Spleen (tissue), 11 donors: Measurements from ENCODE around the gene PMEL. TPM values are rescaled to one million over a fixed set of nuclear protein-coding genes. Genes with fewer than 3 reads are reported as not detected.

Experiments
- DNase-seq: peaks from one replicate; pipeline ENCODE4 v3.0.0-alpha.2; 2020
- H3K27ac ChIP-seq, 8 donors: fragments of 200-600 bp; sonication (generic) in 7 of 8; 1 replicate in 4 of 8; 2 replicates in 4 of 8; pipeline versions ENCODE4 v1.5.0 to v1.8.0; 2016 to 2021; ENCODE audit warnings: inconsistent platforms in 4 of 8, mild to moderate bottlenecking in 4 of 8, moderate library complexity in 1 of 8
- H3K27me3 ChIP-seq, 7 donors: fragments of 200-600 bp; sonication (generic) in 6 of 7; replicated peaks in 1 of 7; 1 replicate in 4 of 7; 2 replicates in 3 of 7; pipeline versions ENCODE4 v1.5.0 to v1.8.0; 2016 to 2021; ENCODE audit warnings: inconsistent platforms in 3 of 7, mild to moderate bottlenecking in 1 of 7
- H3K36me3 ChIP-seq, 6 donors: fragments of 200-600 bp; sonication (generic) in 5 of 6; 1 replicate in 4 of 6; 2 replicates in 2 of 6; pipeline versions ENCODE4 v1.5.0 to v1.8.0; 2016 to 2021; ENCODE audit warnings: inconsistent platforms in 2 of 6
- H3K4me1 ChIP-seq, 6 donors: fragments of 200-600 bp; sonication (generic) in 5 of 6; 1 replicate in 3 of 6; 2 replicates in 3 of 6; pipeline versions ENCODE4 v1.5.0 to v1.8.0; 2016 to 2021; ENCODE audit warnings: inconsistent platforms in 3 of 6
- H3K4me3 ChIP-seq, 8 donors: fragments of 200-600 bp; sonication (generic) in 7 of 8; 1 replicate in 4 of 8; 2 replicates in 4 of 8; pipeline versions ENCODE4 v1.5.0 to v1.8.0; 2016 to 2021; ENCODE audit warnings: inconsistent platforms in 4 of 8, mild to moderate bottlenecking in 4 of 8, moderate library complexity in 2 of 8
- H3K9me3 ChIP-seq, 8 donors: fragments of 200-600 bp; sonication (generic) in 7 of 8; 1 replicate in 4 of 8; 2 replicates in 4 of 8; pipeline versions ENCODE4 v1.5.0 to v1.8.0; 2016 to 2021; ENCODE audit warnings: inconsistent platforms in 4 of 8
- CTCF ChIP-seq, 11 experiments: fragments of 200-600 bp in 7 of 11; fragments of 450-650 bp in 4 of 11; sonication (generic) in 4 of 11; IDR thresholded peaks in 8 of 11; conservative IDR thresholded peaks in 3 of 11; 1 replicate in 7 of 11; 2 replicates in 4 of 11; pipeline versions ENCODE4 v1.4.0 to v1.8.0; 2016 to 2021; ENCODE audit warnings: antibody characterized with exemption in 11 of 11, inconsistent platforms in 4 of 11, mild to moderate bottlenecking in 1 of 11
- POLR2A ChIP-seq, 3 donors: fragments of 450-650 bp; IDR thresholded peaks; one replicate each; pipeline ENCODE4 v1.5.1; 2017; ENCODE audit warnings: antibody characterized with exemption in 3 of 3, mild to moderate bottlenecking in 1 of 3
- POLR2AphosphoS5 ChIP-seq, 3 donors: sonication (generic); formaldehyde crosslinking; IDR thresholded peaks; one replicate each; pipeline ENCODE4 v1.5.1; 2017; ENCODE audit warnings: antibody characterized with exemption in 3 of 3
- WGBS, 5 donors: extraction: QIAGEN DNeasy Blood & Tissue Kit in 3 of 5; methylation state at CpG; one replicate each; pipeline versions ENCODE4 v1.1.5 to v1.1.7; 2013 to 2018; 5-methylcytosine and 5-hydroxymethylcytosine counted together
- intact Hi-C: fragments of 100-400 bp; cut with DNase I; formaldehyde crosslinking; loops from one replicate; pipeline ENCODE4 v1.15.0; 2023; ENCODE audit warnings: low total_unique reads
- polyA plus RNA-seq, 3 donors: library from polyadenylated mRNA; stranded (reverse); fragments of 200-250 nt; gene quantifications; one replicate each; pipeline ENCODE4 v1.2.1, GENCODE V29; 2013
- total RNA-seq, 7 donors: library from RNA; depleted of rRNA in 3 of 7; stranded (reverse); fragments of >200 nt in 3 of 7; fragmentation: NEBNext Ultra II Directional in 4 of 7; extraction: Animal tissue kit (Norgen Biotek cat#: 25700) in 4 of 7; gene quantifications; one replicate each; pipeline versions ENCODE4 v1.1.0 to v1.2.1, GENCODE V29; 2016 to 2021
- donor health status: healthy with polysubstance abuse.
- donor health status: DM: no; HTN: no; CAD: no; lungs with moderate emphysema.
- donor health status: DM: no; HTN: no; CAD: no.
- donor health status: Bipolar disorder and iron deficiency.
- donor health status: healthy.
- donor health status: DM: no; HTN: no; CAD: no.
- donor health status: DM: yes; HTN: yes; CAD: no.

Gene PMEL
- total and polyA plus RNA-seq, 10 donors: 0.15 to 1.6 (median 0.74) TPM

DNA sequence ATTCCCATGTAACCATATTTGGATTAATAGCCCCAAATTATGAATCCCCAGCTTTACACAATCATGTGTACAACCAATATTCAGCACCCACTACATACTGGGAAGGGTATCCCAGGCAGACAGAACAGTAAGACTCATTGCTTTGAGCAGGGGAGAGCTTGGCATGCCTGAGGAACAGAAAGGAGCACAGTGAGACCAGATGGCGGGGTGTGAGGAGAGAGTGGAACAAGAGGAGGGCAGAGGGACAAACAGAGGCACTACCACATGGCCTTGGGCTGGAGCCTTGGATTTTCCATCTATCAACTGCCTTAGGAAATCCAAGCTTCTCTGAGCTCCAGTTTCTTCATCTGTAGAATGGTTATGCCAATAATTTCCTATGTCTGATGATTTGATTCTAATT, 31.1 kb downstream of the PMEL start:
- no peaks in the 10 kb centered on the region for H3K9me3 ChIP-seq
- intact Hi-C loops: no loop called here
- 86 to 100% (median 94%) methylated on average over 1 of the region's 1 CpG for WGBS, 5 donors
- peak overlapping the region in 4 of 8 donors; percentile 75 to 99 (median 85) for H3K27ac ChIP-seq
- TF ChIP-seq CTCF (IDR thresholded peaks at IDR 0.05 in 8 of 11, conservative IDR thresholded peaks at IDR 0.05 in 3 of 11): no peak
- no peak for TF ChIP-seq POLR2AphosphoS5 (IDR thresholded peaks at IDR 0.05)
- TF ChIP-seq POLR2A (IDR thresholded peaks at IDR 0.05): no peak
- peaks cover 33 to 93% (median 55%) of the 10 kb centered on the region in 6 donors for H3K4me1 ChIP-seq
- peak overlapping the region in 2 of 8 donors; percentile 34 to 98 for H3K4me3 ChIP-seq
- no peak for DNase-seq
- H3K27me3 ChIP-seq: no peaks in the 10 kb centered on the region
- peaks cover 0 to 53% (median 27%) of the 10 kb centered on the region in 6 donors for H3K36me3 ChIP-seq

DNA sequence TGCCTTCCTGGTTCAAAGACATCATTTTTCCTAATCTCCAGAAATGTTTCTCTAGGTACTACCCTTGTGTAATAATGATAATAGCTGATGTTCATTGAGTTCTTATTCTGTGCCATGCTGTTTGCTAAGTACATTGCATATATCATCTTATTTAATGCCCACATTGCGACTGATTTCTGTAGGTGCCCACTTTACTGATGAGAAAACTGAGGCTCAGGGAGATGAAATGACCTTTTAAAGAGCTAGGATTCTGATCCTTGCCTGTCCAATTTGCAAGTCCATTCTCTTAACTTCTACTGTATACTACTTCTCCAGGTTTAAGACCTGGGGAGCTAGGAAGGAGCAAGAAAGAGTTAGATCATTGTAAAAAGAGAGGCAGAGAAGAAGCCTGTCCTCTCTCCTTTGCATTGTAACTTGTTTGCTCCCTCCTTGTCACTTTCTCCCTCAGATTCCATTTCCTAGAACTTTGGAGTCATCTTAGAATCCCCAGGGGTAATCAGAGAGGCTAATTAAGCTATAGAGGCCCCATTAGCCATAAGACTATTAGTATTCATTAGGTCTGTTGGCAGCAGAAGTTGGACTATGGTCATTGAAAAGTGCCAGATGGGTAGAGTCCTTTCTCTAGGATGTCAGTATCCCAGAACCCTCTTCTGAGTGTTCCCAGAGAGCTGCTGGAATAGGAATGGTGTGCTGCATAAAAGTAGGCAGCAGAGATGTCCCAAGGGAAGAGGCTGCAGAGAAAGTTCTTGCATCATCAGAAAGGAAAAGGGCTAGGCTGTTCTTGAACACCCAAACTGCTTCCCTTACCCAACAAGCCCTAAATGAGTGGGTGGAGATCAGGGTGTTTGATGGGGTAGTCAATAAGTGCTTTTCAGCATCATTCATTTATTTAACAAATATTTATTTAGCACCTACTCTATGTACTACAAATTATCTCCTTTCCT, 31.8 kb downstream of the PMEL start:
- TF ChIP-seq POLR2AphosphoS5 (IDR thresholded peaks at IDR 0.05) (no peak), POLR2A (IDR thresholded peaks at IDR 0.05) (no peak), CTCF (IDR thresholded peaks at IDR 0.05 in 8 of 11, conservative IDR thresholded peaks at IDR 0.05 in 3 of 11) (no peak)
- Histone ChIP-seq H3K27me3 (no peaks in the 10 kb centered on the region), H3K27ac (peak overlapping the region in 3 of 8 donors; percentile 94 to 99 (median 96)), H3K9me3 (no peaks in the 10 kb centered on the region), H3K4me3 (peak overlapping the region in 2 of 8 donors; percentile 97 to 98), H3K4me1 (peaks cover 34 to 93% (median 59%) of the 10 kb centered on the region in 6 donors), H3K36me3 (peaks cover 0 to 46% (median 25%) of the 10 kb centered on the region in 6 donors)
- no peak for DNase-seq
- 90 to 98% (median 94%) methylated on average over 1 of the region's 1 CpG for WGBS, 5 donors
- intact Hi-C loops: no loop called here

- H3K27me3 ChIP-seq: no peaks in the 10 kb centered on the region
- intact Hi-C loops: no loop called here
- no peak for DNase-seq
- H3K4me1 ChIP-seq: peaks cover 42 to 94% (median 67%) of the 10 kb centered on the region in 6 donors
- peak overlapping the region in 7 of 8 donors; percentile 7 to 99 (median 95) for H3K27ac ChIP-seq
- 55 to 62% (median 60%) methylated on average over 7 of the region's 7 CpGs for WGBS, 5 donors
- no peaks in the 10 kb centered on the region for H3K9me3 ChIP-seq
- H3K4me3 ChIP-seq: peak overlapping the region in 6 of 8 donors; percentile 0 to 98 (median 76)
- TF ChIP-seq CTCF (IDR thresholded peaks at IDR 0.05 in 8 of 11, conservative IDR thresholded peaks at IDR 0.05 in 3 of 11): no peak
- TF ChIP-seq POLR2A (IDR thresholded peaks at IDR 0.05): no peak
- TF ChIP-seq POLR2AphosphoS5 (IDR thresholded peaks at IDR 0.05): no peak
- H3K36me3 ChIP-seq: peaks cover 0 to 38% (median 18%) of the 10 kb centered on the region in 6 donors
Observed at GRCh38 chr12:55933169-55933798, 32.6 kb downstream of the PMEL start.
